ENCODE data around the gene CACNA1G. TPM values are rescaled to one million over a fixed set of nuclear protein-coding genes. Genes with fewer than 3 reads are reported as not detected.
A peak's percentile ranks its signal among the peaks of the same experiment; 100 is the strongest.

CACNA1G gene
- total RNA-seq, 2 donors from 2014 or later = 0.84 to 1.1 TPM

- Mint-ChIP-seq H3K27ac (no peak overlapping the region), H3K4me3 (peak overlapping the region; percentile 32), H3K4me1 (no peaks in the 10 kb centered on the region), H3K9me3 (no peaks in the 10 kb centered on the region), H3K27me3 (ENCODE audit: insufficient read depth) (peaks cover 56% of the 10 kb centered on the region), H3K36me3 (ENCODE audit: low read depth) (no peaks in the 10 kb centered on the region)
- peaks cover 72% of the 10 kb centered on the region for H3K27me3 ChIP-seq (ENCODE audit: control insufficient read depth, insufficient read depth, low read length, poor library complexity, severe bottlenecking)
- H3K9ac ChIP-seq (ENCODE audit: extremely low read depth, low read length, poor library complexity, severe bottlenecking) = no peak overlapping the region
- H3K4me3 ChIP-seq (ENCODE audit: low read length) = no peak overlapping the region
- WGBS, 2 experiments (ENCODE audit: insufficient coverage in 1 of 2, insufficient read length in 1 of 2) = 10 to 19% methylated on average over 11 to 52 of the region's 52 CpGs
- peak; percentile 83 for DNase-seq
- no peak overlapping the region for H3K27ac ChIP-seq (ENCODE audit: low read depth, low read length)
- H3K4me1 ChIP-seq (ENCODE audit: control insufficient read depth, insufficient read depth, low read length) = no peaks in the 10 kb centered on the region
- no peaks in the 10 kb centered on the region for H3K36me3 ChIP-seq (ENCODE audit: control insufficient read depth, insufficient read depth, low read length)
- peak; percentile 48 for TF ChIP-seq CTCF (conservative IDR thresholded peaks at IDR 0.05)
- H3K9me3 ChIP-seq (ENCODE audit: control insufficient read depth, low read length) = no peaks in the 10 kb centered on the region
These were observed 74.6 kb downstream of the CACNA1G start for GRCh38 chr17:50634915-50635731.

GRCh38 chr17:50635732-50635981 lies 75.1 kb downstream of the CACNA1G start:
- WGBS, 2 experiments (ENCODE audit: insufficient coverage in 1 of 2, insufficient read length in 1 of 2) = 71 to 76% methylated on average over 3 of the region's 3 CpGs
- peaks cover 72% of the 10 kb centered on the region for H3K27me3 ChIP-seq (ENCODE audit: control insufficient read depth, insufficient read depth, low read length, poor library complexity, severe bottlenecking)
- Mint-ChIP-seq H3K36me3 (ENCODE audit: low read depth) (no peaks in the 10 kb centered on the region), H3K4me1 (no peaks in the 10 kb centered on the region), H3K4me3 (no peak overlapping the region), H3K27me3 (ENCODE audit: insufficient read depth) (peaks cover 55% of the 10 kb centered on the region), H3K9me3 (no peaks in the 10 kb centered on the region), H3K27ac (no peak overlapping the region)
- TF ChIP-seq CTCF (conservative IDR thresholded peaks at IDR 0.05) = no peak
- H3K36me3 ChIP-seq (ENCODE audit: control insufficient read depth, insufficient read depth, low read length) = no peaks in the 10 kb centered on the region
- H3K9ac ChIP-seq (ENCODE audit: extremely low read depth, low read length, poor library complexity, severe bottlenecking) = no peak overlapping the region
- DNase-seq = no peak
- H3K4me1 ChIP-seq (ENCODE audit: control insufficient read depth, insufficient read depth, low read length) = no peaks in the 10 kb centered on the region
- no peak overlapping the region for H3K27ac ChIP-seq (ENCODE audit: low read depth, low read length)
- H3K4me3 ChIP-seq (ENCODE audit: low read length) = no peak overlapping the region
- H3K9me3 ChIP-seq (ENCODE audit: control insufficient read depth, low read length) = no peaks in the 10 kb centered on the region

- no peak overlapping the region for H3K4me3 ChIP-seq (ENCODE audit: low read length)
- H3K27me3 ChIP-seq (ENCODE audit: control insufficient read depth, insufficient read depth, low read length, poor library complexity, severe bottlenecking) = peaks cover 72% of the 10 kb centered on the region
- H3K36me3 ChIP-seq (ENCODE audit: control insufficient read depth, insufficient read depth, low read length) = no peaks in the 10 kb centered on the region
- WGBS, 2 experiments (ENCODE audit: insufficient coverage in 1 of 2, insufficient read length in 1 of 2) = 92 to 93% methylated on average over 9 of the region's 9 CpGs
- H3K36me3 Mint-ChIP-seq (ENCODE audit: low read depth) = no peaks in the 10 kb centered on the region
- DNase-seq = no peak
- H3K4me1 Mint-ChIP-seq = peaks cover 2% of the 10 kb centered on the region
- H3K9me3 Mint-ChIP-seq = no peaks in the 10 kb centered on the region
- peaks cover 55% of the 10 kb centered on the region for H3K27me3 Mint-ChIP-seq (ENCODE audit: insufficient read depth)
- H3K27ac Mint-ChIP-seq = no peak overlapping the region
- H3K9me3 ChIP-seq (ENCODE audit: control insufficient read depth, low read length) = no peaks in the 10 kb centered on the region
- no peak overlapping the region for H3K27ac ChIP-seq (ENCODE audit: low read depth, low read length)
- H3K9ac ChIP-seq (ENCODE audit: extremely low read depth, low read length, poor library complexity, severe bottlenecking) = no peak overlapping the region
- no peak overlapping the region for H3K4me3 Mint-ChIP-seq
- TF ChIP-seq CTCF (conservative IDR thresholded peaks at IDR 0.05) = no peak
- no peaks in the 10 kb centered on the region for H3K4me1 ChIP-seq (ENCODE audit: control insufficient read depth, insufficient read depth, low read length)
These were observed 75.7 kb downstream of the CACNA1G start for GRCh38 chr17:50635982-50636803.

Data from endodermal cell (in vitro differentiated cells).